SK-N-SH (cell line): ENCODE data around the gene PPAT. TPM values are rescaled to one million over a fixed set of nuclear protein-coding genes. Genes with fewer than 3 reads are reported as not detected.

ENCODE experiments used
- CTCF ChIA-PET: fragments of 300-600, 350-600 bp; formaldehyde crosslinking; extraction: SDS; loops from one replicate; lab custom pipeline; 2021; lab: Yijun Ruan, JAX
- POLR2A ChIA-PET: fragments of 350-600 bp; sonication (Branson Sonifier 250); formaldehyde crosslinking; extraction: SDS; loops from one replicate; lab custom pipeline; 2020; ENCODE audit warnings: antibody characterized with exemption, inconsistent platforms; lab: Yijun Ruan, JAX
- DNase-seq: peaks from one replicate; pipeline ENCODE4 v3.0.0; 2012
- H2AFZ ChIP-seq: fragments of 200-600 bp; sonication (generic); 2 replicates; pipeline ENCODE4 v1.8.1; 2016; ENCODE audit warnings: antibody characterized with exemption, mild to moderate bottlenecking, low read depth
- H3F3A ChIP-seq: fragments of 200-600 bp; sonication (generic); replicated peaks from 2 replicates; pipeline ENCODE3; 2016; ENCODE audit warnings: antibody characterized with exemption, mild to moderate bottlenecking; ENCODE audit not compliant: insufficient read depth
- H3K27ac ChIP-seq, 2 experiments: fragments of 200-500 bp in 1 of 2; fragments of 200-600 bp in 1 of 2; sonication (Bioruptor generic) in 1 of 2; sonication (generic), shearing (Covaris generic) in 1 of 2; 2 replicates each; pipeline versions ENCODE4 v1.5.1 to v1.6.1; 2014 to 2016; ENCODE audit warnings: low read depth in 2 of 2, inconsistent platforms in 1 of 2, low read length in 1 of 2, mild to moderate bottlenecking in 1 of 2, mixed read lengths in 1 of 2
- H3K27me3 ChIP-seq: fragments of 200-600 bp; sonication (generic), shearing (Covaris generic); 2 replicates; pipeline ENCODE4 v1.6.1; 2016; ENCODE audit warnings: mixed run types; ENCODE audit not compliant: insufficient read depth
- H3K36me3 ChIP-seq, 2 experiments: fragments of 200-500 bp in 1 of 2; fragments of 200-600 bp in 1 of 2; sonication (Bioruptor generic) in 1 of 2; sonication (generic) in 1 of 2; replicated peaks in 1 of 2; 2 replicates each; pipeline versions ENCODE3 to v1.5.1; 2014 to 2016; ENCODE audit warnings: low read length in 1 of 2, mild to moderate bottlenecking in 1 of 2; ENCODE audit not compliant: insufficient read depth in 2 of 2, control insufficient read depth in 1 of 2
- H3K4me1 ChIP-seq, 2 experiments: fragments of 200-500 bp in 1 of 2; fragments of 200-600 bp in 1 of 2; sonication (Bioruptor generic) in 1 of 2; sonication (generic), shearing (Covaris generic) in 1 of 2; 2 replicates each; pipeline versions ENCODE4 v1.5.1 to v1.6.1; 2014 to 2016; ENCODE audit warnings: low read depth in 1 of 2, low read length in 1 of 2, mixed run types in 1 of 2; ENCODE audit not compliant: insufficient read depth in 2 of 2, control insufficient read depth in 1 of 2
- H3K4me2 ChIP-seq: fragments of 200-600 bp; sonication (generic), shearing (Covaris generic); 2 replicates; pipeline ENCODE4 v1.6.1; 2017; ENCODE audit warnings: mixed run types
- H3K4me3 ChIP-seq, 2 experiments: fragments of 200-500 bp in 1 of 2; fragments of 200-600 bp in 1 of 2; sonication (Bioruptor generic) in 1 of 2; sonication (generic), shearing (Covaris generic) in 1 of 2; 2 replicates each; pipeline versions ENCODE4 v1.5.1 to v1.8.1; 2014 to 2016; ENCODE audit warnings: low read depth in 2 of 2, inconsistent platforms in 1 of 2, low read length in 1 of 2, mild to moderate bottlenecking in 1 of 2, mixed read lengths in 1 of 2, moderate library complexity in 1 of 2
- H3K79me2 ChIP-seq: fragments of 200-600 bp; sonication (generic); 2 replicates; pipeline ENCODE4 v1.8.1; 2017; ENCODE audit warnings: mild to moderate bottlenecking; ENCODE audit not compliant: insufficient read depth
- H3K9ac ChIP-seq: fragments of 200-600 bp; sonication (generic); 2 replicates; pipeline ENCODE4 v1.6.1; 2017; ENCODE audit warnings: mixed run types
- H3K9me2 ChIP-seq: fragments of 200-600 bp; sonication (generic); 2 replicates; pipeline ENCODE4 v1.6.1; 2017; ENCODE audit warnings: mixed run types
- H3K9me3 ChIP-seq: fragments of 200-600 bp; sonication (generic); 2 replicates; pipeline ENCODE4 v1.6.1; 2017; ENCODE audit warnings: mixed run types, mild to moderate bottlenecking, moderate library complexity
- H4K20me1 ChIP-seq: fragments of 200-600 bp; sonication (generic); 2 replicates; pipeline ENCODE4 v1.6.1; 2017; ENCODE audit warnings: mild to moderate bottlenecking, mixed run types; ENCODE audit not compliant: insufficient read depth
- CHD2 ChIP-seq: fragments of 150-350 bp; IDR thresholded peaks from 2 replicates; pipeline ENCODE4 v1.6.1; 2018; ENCODE audit warnings: low read length; ENCODE audit not compliant: partially characterized antibody
- EP300 ChIP-seq, 2 experiments: IDR thresholded peaks; 2 replicates each; pipeline versions ENCODE4 v1.4.0 to v1.6.1; 2012; ENCODE audit warnings: borderline replicate concordance in 1 of 2, low read depth in 1 of 2, low read length in 1 of 2
- EZH2phosphoT487 ChIP-seq: fragments of 200-600 bp; sonication (generic); IDR thresholded peaks from 2 replicates; pipeline ENCODE4 v1.6.1; 2017; ENCODE audit warnings: low read depth, mixed run types, mild to moderate bottlenecking, antibody characterized with exemption, moderate library complexity, borderline replicate concordance
- FOXJ3 ChIP-seq: sonication (generic); formaldehyde crosslinking; IDR thresholded peaks from 2 replicates; pipeline ENCODE4 v1.5.1; 2020; ENCODE audit warnings: mild to moderate bottlenecking, missing genetic modification reagents
- FOXM1 ChIP-seq: IDR thresholded peaks from 2 replicates; pipeline ENCODE4 v1.4.0; 2012; ENCODE audit warnings: low read depth, mild to moderate bottlenecking
- GABPA ChIP-seq: IDR thresholded peaks from 2 replicates; pipeline ENCODE4 v1.4.0; 2012; ENCODE audit warnings: low read depth, mild to moderate bottlenecking
- GATA2 ChIP-seq: sonication (generic); formaldehyde crosslinking; IDR thresholded peaks from 2 replicates; pipeline ENCODE4 v1.5.0; 2020; ENCODE audit warnings: mild to moderate bottlenecking, missing genetic modification reagents
- NFIC ChIP-seq: IDR thresholded peaks from 2 replicates; pipeline ENCODE4 v1.4.0; 2012; ENCODE audit warnings: borderline replicate concordance
- POLR2AphosphoS5 ChIP-seq: IDR thresholded peaks from 2 replicates; pipeline ENCODE4 v1.6.1; 2012; ENCODE audit warnings: low read depth, low read length
- RCOR1 ChIP-seq: fragments of 150-350 bp; IDR thresholded peaks from 2 replicates; pipeline ENCODE4 v1.6.1; 2017; ENCODE audit warnings: antibody characterized with exemption, low read length
- RFX5 ChIP-seq: IDR thresholded peaks from 2 replicates; pipeline ENCODE4 v1.6.1; 2012; ENCODE audit warnings: mild to moderate bottlenecking, improper control_type of control experiment, low read length
- SMC3 ChIP-seq: IDR thresholded peaks from 2 replicates; pipeline ENCODE4 v1.6.1; 2012; ENCODE audit warnings: low read depth, low read length, improper control_type of control experiment
- TAF1 ChIP-seq: IDR thresholded peaks from 2 replicates; pipeline ENCODE4 v1.6.1; 2012; ENCODE audit warnings: low read depth, mild to moderate bottlenecking, low read length, moderate library complexity, borderline replicate concordance
- TCF12 ChIP-seq: IDR thresholded peaks from 2 replicates; pipeline ENCODE4 v1.4.0; 2012
- YY1 ChIP-seq: IDR thresholded peaks from 2 replicates; pipeline ENCODE4 v1.4.0; 2012; ENCODE audit warnings: low read depth, mild to moderate bottlenecking
- WGBS: methylation state at CpG from one replicate; pipeline ENCODE4 v1.1.6; 2017; ENCODE audit warnings: low lambda C conversion rate; 5-methylcytosine and 5-hydroxymethylcytosine counted together
- polyA plus RNA-seq, 3 experiments: library from polyadenylated mRNA; depleted of rRNA; stranded (reverse); fragments of >200 nt; gene quantifications; 2 replicates each; pipeline ENCODE4 v1.2.3, GENCODE V29; 2012
- TF ChIP-seq, protein P1 (sequence below): IDR thresholded peaks from 2 replicates; pipeline ENCODE4; 2012
- TF ChIP-seq, protein P2 (sequence below): IDR thresholded peaks from 2 replicates; pipeline ENCODE4 v1.4.0; 2012; ENCODE audit warnings: low read depth
- TF ChIP-seq, protein P3 (sequence below): fragments of 150-350 bp; IDR thresholded peaks from 2 replicates; pipeline ENCODE4 v1.6.1; 2016; ENCODE audit warnings: mild to moderate bottlenecking, low read depth, low read length
- TF ChIP-seq, protein P4 (sequence below): IDR thresholded peaks from 2 replicates; pipeline ENCODE4 v1.4.0; 2012; ENCODE audit warnings: low read depth, borderline replicate concordance

PPAT gene
- polyA plus RNA-seq, 1 of the 3 experiments (the other 2 are of a cell fraction): 7.4 TPM

DNA sequence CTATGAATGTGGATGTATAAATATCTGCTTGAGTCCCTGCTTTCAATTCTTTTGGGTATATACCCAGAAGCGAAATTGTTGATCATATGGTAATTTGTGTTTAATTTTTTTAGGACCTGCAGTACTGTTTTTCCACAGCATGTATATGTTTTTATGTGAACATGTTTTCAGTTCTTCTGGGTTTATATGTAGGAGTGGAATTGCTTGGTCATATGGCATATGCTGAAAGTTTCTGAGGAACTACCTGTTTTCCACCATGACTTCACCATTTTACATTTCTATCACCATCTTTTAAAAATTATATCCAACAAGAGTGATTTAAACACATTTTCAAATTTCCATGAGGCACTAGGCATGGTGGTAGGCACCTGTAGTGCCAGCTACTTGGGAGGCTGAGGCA lies 8.2 kb downstream of the PPAT start:
- no peaks in the 10 kb centered on the region; a peak in 1 of 4 replicates for H3K4me1 ChIP-seq
- no peak for TF ChIP-seq CHD2
- H3K4me3 ChIP-seq: no peak overlapping the region
- H3K27me3 ChIP-seq: no peaks in the 10 kb centered on the region
- H2AFZ ChIP-seq: no peak overlapping the region
- no peaks in the 10 kb centered on the region for H3K9me3 ChIP-seq
- CTCF ChIA-PET: no interaction called here
- H4K20me1 ChIP-seq: no peaks in the 10 kb centered on the region
- H3K79me2 ChIP-seq: peaks cover 89% of the 10 kb centered on the region
- H3K4me2 ChIP-seq: no peak overlapping the region
- 97% methylated on average over 1 of the region's 1 CpG for WGBS
- no peak overlapping the region for H3K9ac ChIP-seq
- POLR2A ChIA-PET: no interaction called here
- H3K27ac ChIP-seq: no peak overlapping the region
- no peak for DNase-seq
- H3F3A ChIP-seq: peaks cover 10% of the 10 kb centered on the region
- H3K36me3 ChIP-seq: no peaks in the 10 kb centered on the region
- no peaks in the 10 kb centered on the region for H3K9me2 ChIP-seq

DNA sequence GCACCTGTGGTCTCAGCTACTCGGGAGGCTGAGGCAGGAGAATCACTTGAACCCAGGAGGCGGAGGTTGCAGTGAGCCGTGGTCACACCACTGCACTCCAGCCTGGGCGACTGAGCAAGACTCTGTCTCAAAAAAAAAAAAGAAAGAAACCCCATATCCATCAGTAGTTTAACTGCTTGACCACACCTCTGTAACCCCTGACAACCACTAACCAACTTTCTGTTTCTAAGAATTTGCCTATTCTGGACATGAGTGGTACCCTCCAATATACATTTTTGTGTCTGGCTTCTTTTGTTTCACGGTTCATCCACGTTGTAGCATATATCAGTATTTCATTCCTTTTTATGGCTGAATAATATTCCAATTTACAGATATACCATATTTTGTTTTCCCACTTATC lies 9.1 kb downstream of the PPAT start:
- H3K27me3 ChIP-seq: no peaks in the 10 kb centered on the region
- no peaks in the 10 kb centered on the region for H3K9me3 ChIP-seq
- no peak overlapping the region for H3K9ac ChIP-seq
- no peaks in the 10 kb centered on the region; a peak in 1 of 4 replicates for H3K4me1 ChIP-seq
- no peak overlapping the region for H3K4me3 ChIP-seq
- H4K20me1 ChIP-seq: no peaks in the 10 kb centered on the region
- no peak for DNase-seq
- POLR2A ChIA-PET: interaction anchor here (0.8 kb wide), 1 partner anchor 8 kb away, joined by 3 read pairs; no protein-coding TSS in a partner anchor
- no peaks in the 10 kb centered on the region for H3K9me2 ChIP-seq
- no peak overlapping the region for H3K27ac ChIP-seq
- CTCF ChIA-PET: interaction anchor here (1.0 to 3.8 kb wide), 6 partner anchors 8 to 145 kb away, joined by 3 to 21 read pairs (median 5); partner anchors contain the start of gene PPAT
- peaks cover 87% of the 10 kb centered on the region for H3K79me2 ChIP-seq
- TF ChIP-seq, protein P1, sequence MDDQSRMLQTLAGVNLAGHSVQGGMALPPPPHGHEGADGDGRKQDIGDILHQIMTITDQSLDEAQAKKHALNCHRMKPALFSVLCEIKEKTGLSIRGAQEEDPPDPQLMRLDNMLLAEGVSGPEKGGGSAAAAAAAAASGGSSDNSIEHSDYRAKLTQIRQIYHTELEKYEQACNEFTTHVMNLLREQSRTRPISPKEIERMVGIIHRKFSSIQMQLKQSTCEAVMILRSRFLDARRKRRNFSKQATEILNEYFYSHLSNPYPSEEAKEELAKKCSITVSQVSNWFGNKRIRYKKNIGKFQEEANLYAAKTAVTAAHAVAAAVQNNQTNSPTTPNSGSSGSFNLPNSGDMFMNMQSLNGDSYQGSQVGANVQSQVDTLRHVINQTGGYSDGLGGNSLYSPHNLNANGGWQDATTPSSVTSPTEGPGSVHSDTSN: no peak
- no peak for TF ChIP-seq YY1
- TF ChIP-seq TCF12: no peak
- TF ChIP-seq, protein P2, sequence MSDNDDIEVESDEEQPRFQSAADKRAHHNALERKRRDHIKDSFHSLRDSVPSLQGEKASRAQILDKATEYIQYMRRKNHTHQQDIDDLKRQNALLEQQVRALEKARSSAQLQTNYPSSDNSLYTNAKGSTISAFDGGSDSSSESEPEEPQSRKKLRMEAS: no peak
- H2AFZ ChIP-seq: no peak overlapping the region
- no peak overlapping the region for H3K4me2 ChIP-seq
- H3F3A ChIP-seq: peaks cover 10% of the 10 kb centered on the region
- no peaks in the 10 kb centered on the region for H3K36me3 ChIP-seq
- WGBS: over 99% methylated on average over 6 of the region's 6 CpGs

DNA sequence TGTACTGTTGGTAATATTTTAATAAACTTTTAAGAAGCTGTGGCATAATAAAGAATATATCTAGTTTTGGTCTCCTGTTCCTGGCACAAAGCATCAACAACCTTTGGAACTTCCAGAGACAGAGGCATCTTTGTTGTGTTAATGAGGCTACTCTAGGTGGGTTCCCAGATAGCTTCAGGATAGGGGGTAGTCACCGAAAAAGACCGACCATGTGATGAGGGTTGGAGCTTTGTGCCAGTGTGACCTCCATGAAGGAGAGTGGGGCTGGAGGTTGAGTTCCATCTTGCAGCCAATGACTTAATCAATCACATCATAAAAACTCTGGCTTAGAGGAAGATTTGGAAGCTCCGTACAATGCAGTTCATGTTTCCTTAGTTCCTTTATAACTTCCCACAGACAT lies 9.9 kb downstream of the PPAT start:
- no peak overlapping the region; a peak in 1 of 4 replicates for H3K27ac ChIP-seq
- CTCF ChIA-PET: interaction anchor here (0.7 to 3.8 kb wide), 17 partner anchors 9 to 417 kb away, joined by 3 to 21 read pairs (median 4); partner anchors contain the start of genes PAICS and PPAT
- H3K27me3 ChIP-seq: no peaks in the 10 kb centered on the region
- no peak overlapping the region for H3K4me3 ChIP-seq
- H3K36me3 ChIP-seq: no peaks in the 10 kb centered on the region
- WGBS: 98% methylated on average over 3 of the region's 3 CpGs
- TF ChIP-seq EZH2phosphoT487 (no peak), GABPA (no peak), NFIC (no peak), RFX5 (no peak), FOXM1 (no peak), POLR2AphosphoS5 (no peak), SMC3 (no peak), GATA2 (no peak), TCF12 (no peak), RCOR1 (no peak), EP300 (IDR thresholded peaks at IDR 0.05; ENCODE audit: borderline replicate concordance in 1 of 2, low read depth in 1 of 2, low read length in 1 of 2) (no peak), FOXJ3 (no peak), TAF1 (no peak)
- TF ChIP-seq, protein P3, sequence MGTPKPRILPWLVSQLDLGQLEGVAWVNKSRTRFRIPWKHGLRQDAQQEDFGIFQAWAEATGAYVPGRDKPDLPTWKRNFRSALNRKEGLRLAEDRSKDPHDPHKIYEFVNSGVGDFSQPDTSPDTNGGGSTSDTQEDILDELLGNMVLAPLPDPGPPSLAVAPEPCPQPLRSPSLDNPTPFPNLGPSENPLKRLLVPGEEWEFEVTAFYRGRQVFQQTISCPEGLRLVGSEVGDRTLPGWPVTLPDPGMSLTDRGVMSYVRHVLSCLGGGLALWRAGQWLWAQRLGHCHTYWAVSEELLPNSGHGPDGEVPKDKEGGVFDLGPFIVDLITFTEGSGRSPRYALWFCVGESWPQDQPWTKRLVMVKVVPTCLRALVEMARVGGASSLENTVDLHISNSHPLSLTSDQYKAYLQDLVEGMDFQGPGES: no peak
- TF ChIP-seq, protein P4, sequence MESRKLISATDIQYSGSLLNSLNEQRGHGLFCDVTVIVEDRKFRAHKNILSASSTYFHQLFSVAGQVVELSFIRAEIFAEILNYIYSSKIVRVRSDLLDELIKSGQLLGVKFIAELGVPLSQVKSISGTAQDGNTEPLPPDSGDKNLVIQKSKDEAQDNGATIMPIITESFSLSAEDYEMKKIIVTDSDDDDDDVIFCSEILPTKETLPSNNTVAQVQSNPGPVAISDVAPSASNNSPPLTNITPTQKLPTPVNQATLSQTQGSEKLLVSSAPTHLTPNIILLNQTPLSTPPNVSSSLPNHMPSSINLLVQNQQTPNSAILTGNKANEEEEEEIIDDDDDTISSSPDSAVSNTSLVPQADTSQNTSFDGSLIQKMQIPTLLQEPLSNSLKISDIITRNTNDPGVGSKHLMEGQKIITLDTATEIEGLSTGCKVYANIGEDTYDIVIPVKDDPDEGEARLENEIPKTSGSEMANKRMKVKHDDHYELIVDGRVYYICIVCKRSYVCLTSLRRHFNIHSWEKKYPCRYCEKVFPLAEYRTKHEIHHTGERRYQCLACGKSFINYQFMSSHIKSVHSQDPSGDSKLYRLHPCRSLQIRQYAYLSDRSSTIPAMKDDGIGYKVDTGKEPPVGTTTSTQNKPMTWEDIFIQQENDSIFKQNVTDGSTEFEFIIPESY: no peak
- TF ChIP-seq, all 33 proteins: peak for 0
- Histone ChIP-seq H3K9me2 (no peaks in the 10 kb centered on the region), H3K9me3 (no peaks in the 10 kb centered on the region), H2AFZ (no peak overlapping the region), H4K20me1 (no peaks in the 10 kb centered on the region), H3K9ac (no peak overlapping the region), H3F3A (peaks cover 10% of the 10 kb centered on the region), H3K4me2 (no peak overlapping the region), H3K4me1 (no peaks in the 10 kb centered on the region; a peak in 1 of 4 replicates), H3K79me2 (peaks cover 87% of the 10 kb centered on the region)
- POLR2A ChIA-PET: interaction anchor here (0.8 kb wide), 1 partner anchor 9 kb away, joined by 3 read pairs; no protein-coding TSS in a partner anchor
- DNase-seq: no peak
